SU-DHL-6 (cell line): Measurements from ENCODE around the gene TPSB2.

Experiments
- H2AFZ ChIP-seq: fragments of 200-600 bp; sonication (generic); 2 replicates; pipeline ENCODE4 v1.6.1; 2014; ENCODE audit warnings: low read depth, mild to moderate bottlenecking, moderate library complexity, mixed read lengths, antibody characterized with exemption, low read length; ENCODE audit not compliant: severe bottlenecking
- H3F3A ChIP-seq: fragments of 200-600 bp; shearing (Covaris generic); 2 replicates; pipeline ENCODE4 v1.6.0; 2016; ENCODE audit warnings: antibody characterized with exemption, mild to moderate bottlenecking; ENCODE audit not compliant: insufficient read depth
- H3K27ac ChIP-seq: fragments of 200-600 bp; sonication (generic); 2 replicates; pipeline ENCODE4 v1.5.1; 2016; ENCODE audit warnings: low read depth, mild to moderate bottlenecking, low read length, moderate library complexity, mixed read lengths
- H3K27me3 ChIP-seq: fragments of 200-600 bp; sonication (generic), shearing (Covaris generic); 2 replicates; pipeline ENCODE4 v1.6.0; 2014; ENCODE audit warnings: mild to moderate bottlenecking, low read length
- H3K36me3 ChIP-seq: fragments of 200-600 bp; sonication (generic); 2 replicates; pipeline ENCODE4 v1.6.1; 2014; ENCODE audit warnings: mild to moderate bottlenecking, low read length, mixed read lengths
- H3K4me2 ChIP-seq: fragments of 300-600, 200-600 bp; shearing (Covaris generic), sonication (generic); 2 replicates; pipeline ENCODE4 v1.6.0; 2014; ENCODE audit warnings: low read length, low read depth, mild to moderate bottlenecking; ENCODE audit not compliant: poor library complexity, severe bottlenecking
- H3K4me3 ChIP-seq: fragments of 200-600 bp; sonication (generic); 2 replicates; pipeline ENCODE4 v1.5.1; 2014; ENCODE audit warnings: antibody characterized with exemption, low read length, mild to moderate bottlenecking, mixed read lengths; ENCODE audit not compliant: insufficient read depth, poor library complexity, severe bottlenecking
- H3K79me2 ChIP-seq: fragments of 200-600 bp; sonication (generic); 2 replicates; pipeline ENCODE4 v1.6.1; 2014; ENCODE audit warnings: mild to moderate bottlenecking, low read length, moderate library complexity; ENCODE audit not compliant: insufficient read depth
- H3K9ac ChIP-seq: fragments of 200-600 bp; sonication (generic); 2 replicates; pipeline ENCODE4 v1.7.0; 2014; ENCODE audit warnings: mild to moderate bottlenecking, low read length
- H3K9me2 ChIP-seq: fragments of 200-600 bp; sonication (generic); replicated peaks from 2 replicates; pipeline ENCODE4 v1.6.1; 2014; ENCODE audit warnings: low read length; ENCODE audit not compliant: insufficient read depth
- H3K9me3 ChIP-seq: fragments of 200-600 bp; sonication (generic); 2 replicates; pipeline ENCODE4 v1.6.1; 2014; ENCODE audit warnings: low read length, mixed read lengths; ENCODE audit not compliant: insufficient read depth
- H4K20me1 ChIP-seq: fragments of 200-600 bp; sonication (generic); 2 replicates; pipeline ENCODE4 v1.6.1; 2014; ENCODE audit warnings: low read depth, mild to moderate bottlenecking, antibody characterized with exemption, low read length, moderate library complexity, mixed read lengths
- CTCF ChIP-seq: fragments of 200-600 bp; sonication (generic); IDR thresholded peaks from one replicate; pipeline ENCODE4 v1.5.1; 2017; ENCODE audit warnings: antibody characterized with exemption, mild to moderate bottlenecking, low read length, moderate library complexity; ENCODE audit not compliant: insufficient read depth, poor library complexity, severe bottlenecking
- EZH2phosphoT487 ChIP-seq: fragments of 200-600 bp; sonication (generic), shearing (Covaris generic); conservative IDR thresholded peaks from 2 replicates; pipeline ENCODE4 v1.6.1; 2018; ENCODE audit warnings: mild to moderate bottlenecking, antibody characterized with exemption, low read length, moderate library complexity, mixed read lengths

Gene TPSB2

DNA sequence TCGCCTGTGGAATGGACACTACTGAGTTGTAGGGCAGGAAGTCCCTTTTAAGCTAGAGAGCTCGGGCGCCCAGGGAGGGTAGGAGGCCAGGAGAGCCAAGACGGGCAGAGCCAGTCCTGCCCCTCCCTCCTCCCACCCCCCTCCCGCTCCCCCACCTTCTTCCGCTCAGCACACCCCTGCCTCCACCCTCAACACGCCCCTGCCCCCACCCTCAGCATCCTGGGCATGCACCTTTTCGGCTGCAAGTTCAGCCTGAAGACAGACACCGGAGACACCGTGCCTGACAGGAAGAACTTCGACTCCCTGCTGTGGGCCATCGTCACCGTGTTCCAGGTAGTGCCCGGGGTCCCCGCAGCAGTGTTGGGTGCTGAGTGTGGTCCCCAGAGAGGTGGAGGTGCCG is 23.2 kb downstream of the TPSB2 start:
- no peaks in the 10 kb centered on the region for H3K79me2 ChIP-seq
- H3K4me2 ChIP-seq = no peak overlapping the region
- TF ChIP-seq CTCF (no peak), EZH2phosphoT487 (no peak)
- H3K9me3 ChIP-seq = no peaks in the 10 kb centered on the region
- no peaks in the 10 kb centered on the region for H4K20me1 ChIP-seq
- no peak overlapping the region for H3K4me3 ChIP-seq
- H3K9me2 ChIP-seq = no peaks in the 10 kb centered on the region
- no peaks in the 10 kb centered on the region for H3F3A ChIP-seq
- no peaks in the 10 kb centered on the region for H3K36me3 ChIP-seq
- no peak overlapping the region for H3K9ac ChIP-seq
- no peak overlapping the region for H3K27ac ChIP-seq
- H2AFZ ChIP-seq = no peak overlapping the region
- no peaks in the 10 kb centered on the region for H3K27me3 ChIP-seq

DNA sequence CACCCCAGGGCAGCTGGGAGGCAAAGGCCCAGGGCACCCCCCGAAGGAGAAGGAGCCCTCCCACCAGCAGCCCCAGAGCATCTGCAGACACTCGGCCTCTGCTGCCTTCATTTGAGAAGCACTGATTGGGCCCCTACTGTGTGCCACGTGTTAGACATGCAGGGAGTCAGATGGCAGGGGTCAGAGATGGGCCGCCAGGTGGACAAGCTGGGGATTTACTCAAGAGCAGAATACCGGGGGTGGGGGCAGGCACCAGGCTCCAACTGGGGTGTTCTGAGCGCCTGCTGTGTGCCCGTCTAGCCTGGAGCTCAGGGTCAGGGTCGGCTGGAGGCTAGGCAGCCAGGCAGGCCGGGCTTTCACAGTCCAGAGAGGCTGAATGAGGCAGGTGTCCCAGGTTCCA is 23.7 kb downstream of the TPSB2 start:
- no peaks in the 10 kb centered on the region for H3F3A ChIP-seq
- H3K9me2 ChIP-seq = no peaks in the 10 kb centered on the region
- H3K4me3 ChIP-seq = no peak overlapping the region
- H2AFZ ChIP-seq = no peak overlapping the region
- H3K9ac ChIP-seq = no peak overlapping the region
- no peaks in the 10 kb centered on the region for H4K20me1 ChIP-seq
- no peaks in the 10 kb centered on the region for H3K27me3 ChIP-seq
- H3K4me2 ChIP-seq = no peak overlapping the region
- H3K9me3 ChIP-seq = no peaks in the 10 kb centered on the region
- no peak for TF ChIP-seq CTCF
- TF ChIP-seq EZH2phosphoT487 = no peak
- no peak overlapping the region for H3K27ac ChIP-seq
- no peaks in the 10 kb centered on the region for H3K79me2 ChIP-seq
- H3K36me3 ChIP-seq = no peaks in the 10 kb centered on the region

DNA sequence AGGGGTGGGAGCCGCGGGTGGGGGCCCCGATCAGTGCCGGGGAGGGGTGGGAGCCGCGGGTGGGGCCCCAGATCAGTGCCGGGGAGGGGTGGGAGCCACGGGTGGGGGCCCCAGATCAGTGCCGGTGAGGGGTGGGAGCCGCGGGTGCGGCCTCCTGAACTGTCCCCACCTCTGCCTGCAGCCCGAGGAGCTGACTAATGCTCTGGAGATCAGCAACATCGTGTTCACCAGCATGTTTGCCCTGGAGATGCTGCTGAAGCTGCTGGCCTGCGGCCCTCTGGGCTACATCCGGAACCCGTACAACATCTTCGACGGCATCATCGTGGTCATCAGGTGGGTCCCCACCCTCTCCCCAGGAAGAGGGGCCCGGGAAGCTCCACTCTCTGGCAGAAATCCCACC is 25.1 kb downstream of the TPSB2 start:
- no peak for TF ChIP-seq CTCF
- TF ChIP-seq EZH2phosphoT487 = no peak
- no peaks in the 10 kb centered on the region for H3K36me3 ChIP-seq
- H3K27ac ChIP-seq = no peak overlapping the region
- H3K79me2 ChIP-seq = no peaks in the 10 kb centered on the region
- H3K9ac ChIP-seq = no peak overlapping the region
- H3F3A ChIP-seq = no peaks in the 10 kb centered on the region
- H3K27me3 ChIP-seq = no peaks in the 10 kb centered on the region
- H3K4me2 ChIP-seq = no peak overlapping the region
- no peaks in the 10 kb centered on the region for H3K9me3 ChIP-seq
- H3K4me3 ChIP-seq = no peak overlapping the region
- H2AFZ ChIP-seq = no peak overlapping the region
- H4K20me1 ChIP-seq = no peaks in the 10 kb centered on the region
- H3K9me2 ChIP-seq = no peaks in the 10 kb centered on the region

GRCh38 chr16:1202274-1202673 is 27.7 kb downstream of the TPSB2 start:
- H3K9ac ChIP-seq = no peak overlapping the region
- no peaks in the 10 kb centered on the region for H3K79me2 ChIP-seq
- no peaks in the 10 kb centered on the region for H3K36me3 ChIP-seq
- no peak overlapping the region for H3K4me2 ChIP-seq
- no peaks in the 10 kb centered on the region for H3K27me3 ChIP-seq
- H2AFZ ChIP-seq = no peak overlapping the region
- no peak overlapping the region for H3K4me3 ChIP-seq
- H3F3A ChIP-seq = no peaks in the 10 kb centered on the region
- H4K20me1 ChIP-seq = no peaks in the 10 kb centered on the region
- TF ChIP-seq CTCF (no peak), EZH2phosphoT487 (no peak)
- H3K9me3 ChIP-seq = no peaks in the 10 kb centered on the region
- no peaks in the 10 kb centered on the region for H3K9me2 ChIP-seq
- no peak overlapping the region for H3K27ac ChIP-seq
